Measurements from ENCODE around the gene CYP2A7. TPM values are rescaled to one million over a fixed set of nuclear protein-coding genes. Genes with fewer than 3 reads are reported as not detected.

Gene CYP2A7
- polyA plus RNA-seq, 1 donor from 2014 or later: not detected

DNA sequence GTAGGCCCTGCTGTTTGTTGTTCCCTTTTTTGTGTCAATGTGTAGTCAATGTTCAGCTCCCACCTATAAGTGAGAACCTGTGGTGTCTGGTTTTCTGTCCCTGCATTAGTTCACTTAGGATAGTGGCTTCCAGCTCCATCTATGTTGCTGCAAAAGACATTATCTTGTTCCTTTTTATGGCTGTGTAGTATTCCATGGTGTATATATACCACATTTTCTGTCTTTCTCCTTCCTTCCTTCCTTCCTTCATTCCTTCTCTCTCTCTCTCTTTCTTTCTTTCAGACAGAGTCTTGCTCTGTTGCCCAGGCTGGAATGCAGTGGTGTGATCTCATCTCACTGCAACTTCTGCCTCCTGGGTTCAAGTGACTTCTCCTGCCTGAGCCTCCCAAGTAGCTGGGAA is 52.8 kb downstream of the CYP2A7 start:
- Histone ChIP-seq H3K27ac (ENCODE audit: low read length) (no peak overlapping the region), H3K79me2 (replicated peaks; ENCODE audit: insufficient read depth, low read length) (no peaks in the 10 kb centered on the region), H3F3A (ENCODE audit: insufficient read depth, low read length, poor library complexity, severe bottlenecking) (no peaks in the 10 kb centered on the region), H3K36me3 (ENCODE audit: insufficient read depth, low read length) (no peaks in the 10 kb centered on the region), H3K9ac (ENCODE audit: low read length) (no peak overlapping the region), H3K4me2 (ENCODE audit: low read length) (no peak overlapping the region), H2AFZ (ENCODE audit: low read depth, low read length) (no peak overlapping the region), H3K9me2 (ENCODE audit: insufficient read depth, low read length) (no peaks in the 10 kb centered on the region), H3K9me3 (ENCODE audit: low read length) (no peaks in the 10 kb centered on the region), H3K27me3 (ENCODE audit: insufficient read depth, low read depth, low read length) (no peaks in the 10 kb centered on the region), H4K20me1 (ENCODE audit: insufficient read depth) (no peaks in the 10 kb centered on the region), H3K4me3 (ENCODE audit: low read length) (no peak overlapping the region)
- TF ChIP-seq EP300 (conservative IDR thresholded peaks at IDR 0.05; ENCODE audit: poor library complexity, severe bottlenecking) (no peak), TAF1 (IDR thresholded peaks at IDR 0.05; ENCODE audit: low read depth) (no peak), MXI1 (conservative IDR thresholded peaks at IDR 0.05; ENCODE audit: poor library complexity, severe bottlenecking) (no peak), EZH2 (IDR thresholded peaks at IDR 0.05; ENCODE audit: borderline replicate concordance, insufficient read depth, low read length, poor library complexity, severe bottlenecking) (no peak), SMC3 (conservative IDR thresholded peaks at IDR 0.05; ENCODE audit: poor library complexity) (no peak), POLR2AphosphoS5 (IDR thresholded peaks at IDR 0.05) (no peak), RAD21 (conservative IDR thresholded peaks at IDR 0.05) (no peak)
- TF ChIP-seq, protein P1, sequence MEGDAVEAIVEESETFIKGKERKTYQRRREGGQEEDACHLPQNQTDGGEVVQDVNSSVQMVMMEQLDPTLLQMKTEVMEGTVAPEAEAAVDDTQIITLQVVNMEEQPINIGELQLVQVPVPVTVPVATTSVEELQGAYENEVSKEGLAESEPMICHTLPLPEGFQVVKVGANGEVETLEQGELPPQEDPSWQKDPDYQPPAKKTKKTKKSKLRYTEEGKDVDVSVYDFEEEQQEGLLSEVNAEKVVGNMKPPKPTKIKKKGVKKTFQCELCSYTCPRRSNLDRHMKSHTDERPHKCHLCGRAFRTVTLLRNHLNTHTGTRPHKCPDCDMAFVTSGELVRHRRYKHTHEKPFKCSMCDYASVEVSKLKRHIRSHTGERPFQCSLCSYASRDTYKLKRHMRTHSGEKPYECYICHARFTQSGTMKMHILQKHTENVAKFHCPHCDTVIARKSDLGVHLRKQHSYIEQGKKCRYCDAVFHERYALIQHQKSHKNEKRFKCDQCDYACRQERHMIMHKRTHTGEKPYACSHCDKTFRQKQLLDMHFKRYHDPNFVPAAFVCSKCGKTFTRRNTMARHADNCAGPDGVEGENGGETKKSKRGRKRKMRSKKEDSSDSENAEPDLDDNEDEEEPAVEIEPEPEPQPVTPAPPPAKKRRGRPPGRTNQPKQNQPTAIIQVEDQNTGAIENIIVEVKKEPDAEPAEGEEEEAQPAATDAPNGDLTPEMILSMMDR (IDR thresholded peaks at IDR 0.05; ENCODE audit: poor library complexity, severe bottlenecking): no peak
- TF ChIP-seq, protein P2, sequence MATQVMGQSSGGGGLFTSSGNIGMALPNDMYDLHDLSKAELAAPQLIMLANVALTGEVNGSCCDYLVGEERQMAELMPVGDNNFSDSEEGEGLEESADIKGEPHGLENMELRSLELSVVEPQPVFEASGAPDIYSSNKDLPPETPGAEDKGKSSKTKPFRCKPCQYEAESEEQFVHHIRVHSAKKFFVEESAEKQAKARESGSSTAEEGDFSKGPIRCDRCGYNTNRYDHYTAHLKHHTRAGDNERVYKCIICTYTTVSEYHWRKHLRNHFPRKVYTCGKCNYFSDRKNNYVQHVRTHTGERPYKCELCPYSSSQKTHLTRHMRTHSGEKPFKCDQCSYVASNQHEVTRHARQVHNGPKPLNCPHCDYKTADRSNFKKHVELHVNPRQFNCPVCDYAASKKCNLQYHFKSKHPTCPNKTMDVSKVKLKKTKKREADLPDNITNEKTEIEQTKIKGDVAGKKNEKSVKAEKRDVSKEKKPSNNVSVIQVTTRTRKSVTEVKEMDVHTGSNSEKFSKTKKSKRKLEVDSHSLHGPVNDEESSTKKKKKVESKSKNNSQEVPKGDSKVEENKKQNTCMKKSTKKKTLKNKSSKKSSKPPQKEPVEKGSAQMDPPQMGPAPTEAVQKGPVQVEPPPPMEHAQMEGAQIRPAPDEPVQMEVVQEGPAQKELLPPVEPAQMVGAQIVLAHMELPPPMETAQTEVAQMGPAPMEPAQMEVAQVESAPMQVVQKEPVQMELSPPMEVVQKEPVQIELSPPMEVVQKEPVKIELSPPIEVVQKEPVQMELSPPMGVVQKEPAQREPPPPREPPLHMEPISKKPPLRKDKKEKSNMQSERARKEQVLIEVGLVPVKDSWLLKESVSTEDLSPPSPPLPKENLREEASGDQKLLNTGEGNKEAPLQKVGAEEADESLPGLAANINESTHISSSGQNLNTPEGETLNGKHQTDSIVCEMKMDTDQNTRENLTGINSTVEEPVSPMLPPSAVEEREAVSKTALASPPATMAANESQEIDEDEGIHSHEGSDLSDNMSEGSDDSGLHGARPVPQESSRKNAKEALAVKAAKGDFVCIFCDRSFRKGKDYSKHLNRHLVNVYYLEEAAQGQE (IDR thresholded peaks at IDR 0.05; ENCODE audit: borderline replicate concordance): no peak

DNA sequence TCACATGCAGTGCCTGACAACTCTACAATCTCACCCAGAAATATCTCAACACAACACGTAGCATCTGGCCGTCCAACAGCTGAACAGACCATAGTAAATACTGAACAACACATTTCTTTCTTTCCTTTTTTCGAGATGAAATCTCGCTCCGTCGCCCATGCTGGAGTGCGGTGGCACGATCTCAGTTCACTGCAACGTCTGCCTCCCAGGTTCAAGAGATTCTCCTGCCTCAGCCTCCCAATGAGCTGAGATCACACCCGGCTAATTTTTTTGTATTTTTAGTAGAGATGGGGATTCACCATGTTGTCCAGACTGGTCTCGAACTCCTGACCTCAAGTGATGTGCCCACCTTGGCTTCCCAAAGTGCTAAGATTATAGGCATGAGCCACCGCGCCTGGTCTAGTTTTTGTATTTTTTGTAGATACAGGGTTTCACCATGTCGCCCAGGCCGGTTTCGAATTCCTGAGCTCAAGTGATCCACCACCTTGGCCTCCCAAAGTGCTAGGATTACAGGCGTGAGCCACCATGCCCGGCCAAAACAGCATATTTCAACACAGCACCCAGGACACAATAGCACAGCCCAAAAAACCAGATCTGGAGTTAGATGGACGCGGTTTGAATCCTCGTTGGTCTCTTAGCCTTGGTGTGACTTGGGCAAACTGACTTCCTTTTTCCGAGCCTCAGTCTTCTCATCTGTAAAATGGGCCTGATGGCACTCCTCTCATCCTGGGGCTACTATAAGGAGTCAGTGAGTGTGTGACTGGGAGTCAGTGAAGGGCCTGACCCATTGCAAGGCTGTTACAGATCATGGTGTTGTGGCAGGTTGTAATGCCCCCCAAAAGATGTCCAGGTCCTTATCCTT is 54.4 kb downstream of the CYP2A7 start:
- Histone ChIP-seq H3K9me3 (ENCODE audit: low read length) (no peaks in the 10 kb centered on the region), H3K36me3 (ENCODE audit: insufficient read depth, low read length) (no peaks in the 10 kb centered on the region), H4K20me1 (ENCODE audit: insufficient read depth) (no peaks in the 10 kb centered on the region), H3K79me2 (replicated peaks; ENCODE audit: insufficient read depth, low read length) (no peaks in the 10 kb centered on the region), H3K27ac (ENCODE audit: low read length) (no peak overlapping the region), H3K9me2 (ENCODE audit: insufficient read depth, low read length) (no peaks in the 10 kb centered on the region), H2AFZ (ENCODE audit: low read depth, low read length) (no peak overlapping the region), H3F3A (ENCODE audit: insufficient read depth, low read length, poor library complexity, severe bottlenecking) (no peaks in the 10 kb centered on the region), H3K27me3 (ENCODE audit: insufficient read depth, low read depth, low read length) (no peaks in the 10 kb centered on the region), H3K4me2 (ENCODE audit: low read length) (no peak overlapping the region), H3K9ac (ENCODE audit: low read length) (no peak overlapping the region), H3K4me3 (ENCODE audit: low read length) (no peak overlapping the region)
- TF ChIP-seq POLR2AphosphoS5 (IDR thresholded peaks at IDR 0.05) (no peak), RAD21 (conservative IDR thresholded peaks at IDR 0.05) (no peak), EZH2 (IDR thresholded peaks at IDR 0.05; ENCODE audit: borderline replicate concordance, insufficient read depth, low read length, poor library complexity, severe bottlenecking) (no peak), MXI1 (conservative IDR thresholded peaks at IDR 0.05; ENCODE audit: poor library complexity, severe bottlenecking) (no peak)
- TF ChIP-seq, protein P1 (IDR thresholded peaks at IDR 0.05; ENCODE audit: poor library complexity, severe bottlenecking): no peak
- TF ChIP-seq, protein P2 (IDR thresholded peaks at IDR 0.05; ENCODE audit: borderline replicate concordance): no peak

Data from neural cell (in vitro differentiated cells).